Hematopoietic multipotent progenitor cell treated with erythropoietin and hydrocortisone succinate and interleukin-3 and kit ligand, for 6 days (in vitro differentiated cells): ENCODE measurements around the gene ARMH3.

ENCODE experiments used
- DNase-seq: peaks from one replicate; pipeline ENCODE4 v3.0.0-alpha.2; 2015

Gene ARMH3, protein sequence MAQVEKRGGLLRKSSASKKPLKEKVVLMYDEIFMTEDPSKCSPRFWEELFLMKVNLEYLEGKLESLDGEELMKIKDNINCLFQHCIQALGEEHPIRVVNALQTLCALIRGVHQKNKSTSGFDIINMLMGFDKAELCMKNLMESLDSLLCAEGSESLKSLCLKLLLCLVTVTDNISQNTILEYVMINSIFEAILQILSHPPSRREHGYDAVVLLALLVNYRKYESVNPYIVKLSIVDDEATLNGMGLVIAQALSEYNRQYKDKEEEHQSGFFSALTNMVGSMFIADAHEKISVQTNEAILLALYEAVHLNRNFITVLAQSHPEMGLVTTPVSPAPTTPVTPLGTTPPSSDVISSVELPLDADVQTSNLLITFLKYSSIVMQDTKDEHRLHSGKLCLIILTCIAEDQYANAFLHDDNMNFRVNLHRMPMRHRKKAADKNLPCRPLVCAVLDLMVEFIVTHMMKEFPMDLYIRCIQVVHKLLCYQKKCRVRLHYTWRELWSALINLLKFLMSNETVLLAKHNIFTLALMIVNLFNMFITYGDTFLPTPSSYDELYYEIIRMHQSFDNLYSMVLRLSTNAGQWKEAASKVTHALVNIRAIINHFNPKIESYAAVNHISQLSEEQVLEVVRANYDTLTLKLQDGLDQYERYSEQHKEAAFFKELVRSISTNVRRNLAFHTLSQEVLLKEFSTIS

DNA sequence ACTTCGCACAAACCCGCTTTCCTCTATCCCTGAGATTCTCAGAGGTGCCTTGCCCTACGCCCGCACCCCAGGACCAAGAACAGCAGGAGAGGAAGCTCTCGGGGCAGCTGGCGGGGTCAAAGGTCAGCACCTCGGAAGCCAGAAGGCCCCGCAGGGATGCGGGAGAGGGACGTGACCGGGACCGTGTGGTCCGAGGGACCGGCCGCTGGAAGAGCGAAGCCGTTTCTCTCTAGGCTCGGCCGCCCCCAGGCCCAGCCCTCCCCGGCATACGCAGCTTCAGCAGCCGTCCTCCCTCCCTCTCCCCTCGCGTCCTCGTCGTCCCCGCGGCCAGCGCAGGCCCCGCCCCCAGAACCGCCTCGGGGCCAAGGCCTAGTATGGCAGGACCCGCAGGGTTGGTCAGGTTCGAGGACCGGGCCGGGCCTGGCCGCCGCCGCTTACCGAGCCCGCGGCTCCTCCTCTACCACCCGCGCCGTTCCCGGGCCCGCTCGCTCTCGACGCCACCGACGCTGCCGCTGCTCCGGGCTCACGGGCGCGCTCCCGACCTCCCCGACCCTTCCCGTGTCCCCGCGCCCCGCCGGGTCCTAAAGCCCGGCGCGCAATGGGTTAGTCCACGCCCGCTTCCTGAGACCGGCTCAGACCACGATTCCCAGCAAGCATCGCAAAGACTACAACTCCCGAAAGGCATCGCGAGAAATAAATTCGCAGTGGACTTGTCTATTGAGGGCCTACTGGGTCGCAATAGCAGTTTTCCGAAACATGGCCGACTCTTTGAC is at the start of gene ARMH3:
TSS of gene ARMH3 (minus strand) at position 527 of the 773 bp plus-strand sequence. CDS start 16,059 bp downstream, outside the sequence.
- DNase-seq: peak; percentile 99

DNA sequence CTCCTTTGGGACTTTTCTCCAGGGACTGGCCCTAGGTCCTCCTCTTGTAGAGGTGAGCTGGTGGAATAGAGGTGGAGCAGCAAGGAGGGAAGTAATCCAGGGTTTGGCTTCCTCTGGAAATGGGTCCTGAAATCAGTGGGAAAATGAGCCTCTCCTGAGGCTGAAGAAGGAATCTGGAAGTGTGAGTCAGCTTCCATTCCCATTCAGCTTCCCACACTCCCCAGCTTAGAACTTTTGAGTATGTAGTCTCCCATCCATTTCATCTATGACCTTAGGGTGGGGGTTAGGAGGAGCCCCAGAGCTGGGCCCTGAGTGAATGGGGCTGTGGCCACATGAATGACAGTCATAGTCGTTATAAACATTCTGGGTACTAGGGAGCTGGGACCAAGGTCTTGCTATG is 46.4 kb upstream of the ARMH3 start:
- no peak for DNase-seq

DNA sequence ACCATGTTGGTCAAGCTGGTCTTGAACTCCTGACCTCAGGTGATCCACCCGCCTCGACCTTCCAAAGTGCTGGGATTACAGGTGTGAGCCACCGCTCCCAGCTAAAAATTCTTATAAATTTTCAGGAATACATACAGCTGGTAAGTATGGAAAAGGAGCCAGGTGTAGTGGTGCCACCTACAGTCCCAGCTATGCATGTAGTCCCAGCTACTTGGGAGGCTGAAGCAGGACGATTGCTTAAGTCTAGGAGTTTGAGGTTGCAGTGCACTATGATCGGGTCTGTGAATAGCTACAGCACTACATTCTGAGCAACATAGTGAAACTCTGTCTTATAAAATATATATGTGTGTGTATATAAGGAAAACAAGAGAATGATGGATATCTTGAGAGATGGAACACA is 45.2 kb upstream of the ARMH3 start:
- no peak for DNase-seq

DNA sequence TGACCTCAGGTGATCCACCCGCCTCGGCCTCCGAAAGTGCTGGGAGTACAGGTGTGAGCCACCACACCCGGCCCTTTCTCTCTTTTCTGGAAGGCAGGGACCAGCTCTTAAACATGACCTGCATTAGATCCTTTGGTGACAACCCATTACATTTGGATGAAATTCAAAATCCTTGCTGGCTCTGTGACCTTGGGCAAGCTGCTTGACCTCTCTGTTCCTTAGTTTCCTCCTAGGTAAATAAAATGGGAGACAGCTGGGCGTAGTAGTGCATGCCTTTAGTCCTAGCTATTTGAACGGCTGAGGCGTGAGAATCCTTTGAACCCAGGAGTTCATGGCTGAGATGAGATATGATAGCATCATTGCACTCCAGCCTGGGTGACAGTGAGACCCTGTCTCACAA is 40.5 kb upstream of the ARMH3 start:
- no peak for DNase-seq

DNA sequence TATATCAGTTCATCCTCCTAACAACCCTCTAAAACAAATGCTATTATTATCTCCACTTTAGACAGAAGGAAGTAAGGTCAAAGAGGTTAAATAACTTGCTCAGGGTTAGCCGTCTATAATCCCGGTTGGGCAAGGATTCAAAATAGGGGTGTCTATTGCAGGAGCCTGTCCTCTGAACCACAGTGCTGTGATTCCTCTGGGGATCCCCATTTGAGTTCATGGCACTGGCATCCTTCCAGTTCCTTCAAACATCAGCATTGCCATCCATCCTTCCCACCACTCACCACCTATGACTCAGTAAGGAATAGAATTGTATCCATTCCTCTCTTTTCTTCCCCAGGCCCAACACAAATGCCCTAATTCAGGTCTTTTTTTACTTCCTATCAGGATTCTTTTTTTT is 34.8 kb upstream of the ARMH3 start:
- DNase-seq: no peak

DNA sequence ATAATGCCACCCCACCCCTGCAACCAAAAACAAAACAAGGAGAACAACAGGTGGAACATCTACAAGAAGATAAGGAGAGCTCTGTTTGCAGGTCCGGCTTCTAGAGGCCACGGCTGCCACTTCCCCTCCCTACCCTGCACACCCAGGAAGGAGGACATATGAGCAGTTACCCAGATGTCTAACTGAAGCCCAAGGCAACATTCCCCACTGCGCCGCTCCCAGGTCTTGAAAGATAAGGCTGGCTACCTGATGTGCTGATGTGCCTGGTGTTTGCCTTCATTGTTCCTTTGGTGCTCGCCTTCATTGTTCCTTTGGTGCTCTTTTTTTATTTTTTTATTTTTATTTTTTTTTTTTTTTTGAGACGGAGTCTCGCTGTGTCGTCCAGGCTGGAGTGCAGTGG is 30.2 kb upstream of the ARMH3 start:
- no peak for DNase-seq

DNA sequence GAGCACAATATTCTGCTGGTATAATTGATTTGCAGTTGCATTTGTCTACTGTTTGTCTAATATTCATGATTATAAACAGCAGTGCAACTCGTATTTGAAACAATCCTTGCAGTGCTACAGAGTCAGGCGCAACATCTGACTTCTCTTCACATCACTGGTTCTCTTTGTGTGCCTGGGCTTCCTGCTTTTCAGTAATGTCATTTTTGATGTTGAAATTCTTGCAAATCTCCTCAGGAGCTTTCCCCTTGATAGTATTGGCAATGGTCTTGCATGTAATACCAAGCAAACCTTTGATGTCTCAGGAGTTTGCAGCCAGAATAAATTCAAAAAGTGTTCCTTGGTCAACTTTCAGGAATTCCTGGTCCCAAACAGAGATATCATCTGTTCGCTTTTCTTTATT is 29.4 kb upstream of the ARMH3 start:
- no peak for DNase-seq

DNA sequence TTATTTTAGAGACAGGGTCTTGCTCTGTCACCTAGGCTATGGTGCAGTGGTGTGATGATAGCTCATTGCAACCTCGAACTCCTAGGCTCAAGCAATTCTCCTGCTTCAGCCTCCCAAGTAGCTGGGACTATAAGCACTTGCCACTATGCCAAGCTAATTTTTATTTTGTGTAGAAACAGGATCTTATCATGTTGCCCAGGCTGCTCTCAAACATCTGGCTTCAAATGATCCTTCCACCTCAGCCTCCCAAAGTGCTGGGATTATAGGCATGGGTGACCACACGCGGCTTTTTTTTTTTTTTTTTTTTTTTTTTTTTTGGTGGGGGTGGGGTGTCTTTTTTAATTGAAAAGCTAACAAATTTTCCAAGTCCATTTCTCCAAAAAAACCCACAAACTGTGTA is 27.6 kb upstream of the ARMH3 start:
- DNase-seq: peak; percentile 83

DNA sequence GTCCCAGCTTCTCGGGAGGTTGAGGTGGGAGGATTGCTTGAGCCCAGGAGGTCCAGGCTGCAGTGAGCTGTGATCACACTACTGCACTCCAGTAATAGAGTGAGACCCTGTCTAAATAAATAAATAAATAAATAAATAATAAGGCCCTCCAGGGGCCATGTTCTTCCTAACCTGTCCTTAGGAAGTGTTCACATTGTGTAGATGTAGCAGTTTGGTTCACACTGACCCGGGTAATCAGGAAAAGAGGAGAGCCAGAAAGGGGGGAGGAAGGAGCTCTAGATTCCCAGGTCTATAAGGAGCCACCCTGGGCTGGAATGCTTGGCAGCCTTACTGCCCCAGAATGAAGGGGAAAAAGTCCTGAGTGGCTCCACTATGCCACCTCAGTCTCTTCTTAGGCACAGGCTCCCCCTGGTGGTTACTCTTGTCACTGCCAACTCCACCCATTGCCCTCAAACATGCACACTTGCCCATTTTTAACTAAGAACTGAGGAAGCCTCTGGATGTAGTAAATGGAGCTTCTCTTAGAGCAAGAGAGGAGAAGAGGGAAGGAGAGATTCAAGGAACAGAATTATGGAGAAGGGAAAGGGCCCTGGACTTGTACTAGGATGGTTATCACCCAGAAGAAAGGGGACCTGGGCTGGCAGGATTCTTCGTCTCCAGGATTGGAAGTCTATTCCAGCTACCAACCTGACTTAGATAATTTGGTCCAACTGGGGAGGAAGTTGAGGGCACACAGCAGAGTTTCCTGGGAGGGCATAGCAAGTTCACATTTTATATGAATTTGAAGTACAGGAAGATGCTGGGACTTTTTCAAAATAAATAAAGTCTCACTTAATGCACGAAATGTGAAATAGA is 16.9 kb upstream of the ARMH3 start:
- DNase-seq: peak; percentile 94

DNA sequence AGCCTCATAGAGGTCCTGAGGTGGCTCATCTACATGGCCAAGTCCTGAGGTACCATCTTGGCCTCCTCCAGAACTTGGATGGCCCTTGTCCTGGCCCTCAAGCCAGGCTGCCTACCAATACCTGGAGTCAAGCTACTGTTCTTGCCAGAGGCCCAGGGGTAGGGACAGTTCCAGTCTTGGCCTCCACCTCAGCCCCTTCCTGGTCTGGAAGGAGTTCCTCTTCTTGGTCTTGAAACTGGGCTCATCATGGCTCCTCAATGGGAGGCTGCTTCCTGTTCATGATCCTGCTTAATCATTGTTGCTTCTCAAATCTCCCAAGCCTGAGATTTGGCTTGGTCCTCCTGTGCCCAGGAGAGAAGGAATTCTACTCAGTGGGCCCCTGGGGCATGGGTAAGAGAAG is 13.1 kb upstream of the ARMH3 start:
- DNase-seq: no peak

DNA sequence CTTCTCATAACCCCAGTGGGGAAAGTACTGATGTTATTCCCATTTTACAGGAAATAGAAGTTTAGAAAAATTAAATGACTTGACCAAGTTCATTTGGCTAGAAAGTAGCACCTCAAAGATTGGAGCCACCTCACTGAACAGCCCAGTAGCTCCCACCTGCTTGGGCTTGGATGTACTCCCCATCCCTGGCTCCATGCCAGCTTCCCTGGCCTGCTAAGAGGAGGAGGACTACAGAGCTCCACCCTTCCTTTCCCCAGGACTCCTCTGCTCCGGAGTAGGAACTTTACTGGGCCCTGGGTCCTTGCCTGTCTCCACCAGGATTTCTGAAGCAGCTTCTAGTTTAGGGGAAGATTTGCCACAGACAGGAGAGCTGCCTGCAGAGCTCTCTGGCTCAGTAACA is 12.2 kb upstream of the ARMH3 start:
- DNase-seq: peak; percentile 51

DNA sequence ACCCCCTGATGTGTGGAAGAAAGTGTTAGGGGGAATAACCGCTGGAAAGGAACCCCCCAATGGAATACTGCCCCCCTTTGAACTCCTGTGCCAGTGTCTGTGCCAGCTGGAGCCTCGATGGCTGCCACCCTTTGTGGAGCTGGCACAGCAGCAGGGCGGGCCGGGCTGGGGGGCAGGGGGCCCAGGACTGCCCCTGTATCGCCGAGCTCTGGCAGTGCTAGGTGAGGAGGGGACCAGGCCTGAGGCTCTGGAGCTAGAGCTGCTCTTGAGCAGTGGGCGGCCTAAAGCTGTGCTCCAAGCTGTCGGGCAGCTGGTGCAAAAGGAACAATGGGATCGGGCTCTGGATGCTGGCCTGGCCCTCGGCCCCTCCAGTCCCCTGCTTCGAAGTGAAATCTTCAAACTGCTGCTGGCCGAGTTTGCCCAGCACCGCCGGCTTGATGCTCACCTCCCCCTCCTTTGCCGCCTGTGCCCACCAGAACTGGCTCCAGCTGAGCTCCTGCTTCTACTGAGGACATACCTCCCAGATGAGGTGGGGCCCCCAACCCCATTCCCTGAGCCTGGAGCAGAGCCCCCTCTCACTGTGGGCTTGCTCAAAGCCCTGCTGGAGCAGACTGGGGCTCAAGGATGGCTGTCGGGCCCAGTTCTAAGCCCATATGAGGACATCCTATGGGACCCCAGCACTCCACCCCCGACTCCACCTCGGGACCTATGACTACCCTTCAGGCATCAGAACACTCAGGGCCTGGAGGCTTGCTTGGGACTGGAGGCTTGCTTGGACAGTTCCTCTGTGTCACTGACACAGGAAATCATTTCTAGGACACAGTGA is 11.3 kb upstream of the ARMH3 start:
- DNase-seq: no peak

DNA sequence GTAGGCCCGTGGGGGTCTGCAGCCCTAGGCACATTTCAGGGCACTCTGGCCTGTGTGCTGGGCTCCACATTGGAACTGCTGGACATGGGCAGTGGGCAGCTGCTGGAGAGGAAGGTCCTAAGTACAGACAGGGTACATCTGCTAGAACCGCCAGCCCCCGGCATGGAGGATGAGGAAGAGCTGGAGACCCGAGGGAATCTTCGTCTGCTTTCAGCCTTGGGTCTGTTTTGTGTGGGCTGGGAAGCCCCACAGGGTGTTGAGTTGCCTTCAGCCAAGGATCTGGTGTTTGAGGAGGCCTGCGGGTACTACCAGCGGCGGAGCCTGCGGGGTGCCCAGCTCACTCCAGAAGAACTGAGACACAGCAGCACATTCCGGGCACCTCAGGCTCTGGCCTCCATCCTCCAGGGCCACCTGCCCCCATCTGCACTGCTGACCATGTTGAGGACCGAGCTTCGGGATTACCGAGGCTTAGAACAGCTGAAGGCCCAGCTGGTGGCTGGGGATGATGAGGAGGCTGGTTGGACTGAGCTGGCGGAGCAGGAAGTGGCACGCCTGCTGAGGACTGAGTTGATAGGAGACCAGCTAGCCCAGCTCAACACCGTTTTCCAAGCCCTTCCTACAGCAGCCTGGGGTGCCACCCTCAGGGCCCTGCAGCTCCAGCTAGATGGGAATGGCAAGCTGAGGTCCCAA is 10.6 kb upstream of the ARMH3 start:
- peak; percentile 52 for DNase-seq

DNA sequence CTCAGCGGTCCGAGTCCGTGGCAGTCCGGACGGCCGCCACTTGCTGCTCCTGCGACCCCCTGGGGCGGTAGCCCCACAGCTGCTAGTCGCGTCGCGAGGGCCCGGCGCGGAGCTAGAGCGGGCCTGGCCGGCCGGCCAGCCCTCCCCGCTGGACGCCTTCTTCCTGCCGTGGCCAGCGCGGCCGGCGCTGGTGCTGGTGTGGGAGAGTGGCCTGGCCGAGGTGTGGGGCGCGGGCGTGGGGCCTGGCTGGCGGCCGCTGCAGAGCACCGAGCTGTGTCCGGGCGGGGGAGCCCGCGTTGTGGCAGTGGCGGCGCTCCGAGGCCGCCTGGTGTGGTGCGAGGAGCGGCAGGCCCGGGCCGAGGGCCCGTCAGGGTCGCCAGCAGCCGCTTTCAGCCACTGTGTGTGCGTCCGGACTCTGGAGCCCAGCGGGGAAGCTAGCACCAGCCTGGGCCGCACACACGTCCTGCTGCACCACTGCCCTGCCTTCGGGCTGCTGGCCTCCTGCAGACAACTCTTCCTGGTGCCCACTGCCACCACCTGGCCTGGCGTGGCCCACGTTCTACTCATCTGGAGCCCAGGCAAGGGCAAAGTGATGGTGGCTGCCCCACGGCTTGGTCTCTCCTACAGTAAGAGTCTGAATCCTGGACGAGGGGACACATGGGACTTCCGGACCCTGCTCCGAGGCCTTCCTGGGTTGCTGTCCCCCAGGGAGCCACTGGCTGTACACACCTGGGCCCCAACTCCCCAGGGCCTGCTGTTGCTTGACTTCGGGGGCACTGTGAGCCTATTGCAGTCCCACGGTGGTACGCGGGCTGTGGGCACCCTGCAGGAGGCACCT is 9.8 kb upstream of the ARMH3 start:
- peak; percentile 33 for DNase-seq

DNA sequence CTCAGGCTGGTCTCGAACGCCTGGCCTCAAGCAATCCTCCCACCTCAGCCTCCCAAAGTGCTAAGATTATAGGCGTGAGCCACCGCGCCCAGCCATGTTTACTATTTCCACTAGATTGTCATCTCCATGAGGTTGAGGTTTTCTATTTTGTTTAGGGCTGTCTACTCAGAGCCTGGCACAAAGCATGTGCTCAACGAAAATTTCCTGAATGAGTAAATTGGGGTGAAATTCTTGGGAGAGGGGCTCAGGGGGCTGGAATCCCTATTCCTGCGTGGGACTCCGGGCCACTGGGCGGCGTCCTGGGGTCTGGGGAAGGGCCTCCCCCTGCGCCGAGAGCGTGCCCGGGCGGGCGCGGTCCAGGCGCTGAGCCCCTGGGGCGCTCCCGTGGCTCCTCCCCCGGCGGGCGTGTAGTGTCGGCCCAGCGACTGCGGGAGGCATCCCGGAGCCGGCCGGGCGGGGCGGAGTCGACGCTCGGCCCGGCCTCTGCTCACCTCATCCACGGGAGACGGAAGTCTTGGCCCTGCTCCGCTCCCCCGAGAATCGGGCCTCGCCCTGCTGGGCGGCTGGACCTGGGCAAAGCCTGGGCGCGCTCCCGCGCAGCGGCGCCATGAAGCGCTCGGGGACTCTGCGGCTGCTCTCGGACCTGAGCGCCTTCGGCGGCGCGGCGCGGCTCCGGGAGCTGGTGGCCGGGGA is 9.0 kb upstream of the ARMH3 start, which contains the start of gene HPS6:
TSS of gene HPS6 (plus strand) at position 482 of the 693 bp plus-strand sequence. CDS start at position 608, 126 bp downstream.
- DNase-seq: peak; percentile 96

DNA sequence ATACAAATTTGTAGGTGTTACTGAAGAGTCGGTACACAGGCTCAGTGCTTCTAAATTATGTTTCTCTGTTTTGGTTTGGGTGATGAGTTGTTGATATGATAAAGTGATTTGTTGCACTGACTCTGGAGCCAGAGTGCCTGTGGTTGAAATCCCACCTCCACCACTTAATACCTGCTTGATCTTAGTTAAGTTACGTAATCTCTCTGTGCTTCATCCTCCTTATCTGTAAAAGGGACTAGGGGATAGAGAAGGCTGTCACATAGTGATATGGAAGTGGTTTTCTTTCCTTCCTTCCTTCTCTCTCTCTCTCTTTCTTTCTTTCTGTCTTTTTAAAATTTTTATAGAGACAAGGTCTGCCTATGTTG is 8.5 kb upstream of the ARMH3 start:
- DNase-seq: no peak

DNA sequence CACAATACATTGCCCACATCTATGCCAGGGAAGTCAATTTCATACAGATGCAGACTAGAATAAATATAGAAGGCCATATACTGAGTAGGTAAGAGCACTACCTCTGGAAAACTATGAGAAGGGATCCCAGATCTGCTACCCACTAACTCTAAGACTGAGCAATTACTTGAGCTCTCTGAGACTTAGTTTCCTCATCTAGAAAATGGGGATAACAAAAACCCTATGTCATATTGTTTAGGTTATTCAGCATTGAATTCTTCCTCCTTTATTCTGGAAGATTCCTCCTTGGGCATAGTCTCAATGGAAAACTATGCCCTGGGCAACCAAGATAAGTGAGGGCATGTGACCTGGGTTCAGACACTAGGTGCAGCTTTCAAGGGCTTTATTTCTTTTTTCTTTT is 4.0 kb upstream of the ARMH3 start:
- DNase-seq: no peak

DNA sequence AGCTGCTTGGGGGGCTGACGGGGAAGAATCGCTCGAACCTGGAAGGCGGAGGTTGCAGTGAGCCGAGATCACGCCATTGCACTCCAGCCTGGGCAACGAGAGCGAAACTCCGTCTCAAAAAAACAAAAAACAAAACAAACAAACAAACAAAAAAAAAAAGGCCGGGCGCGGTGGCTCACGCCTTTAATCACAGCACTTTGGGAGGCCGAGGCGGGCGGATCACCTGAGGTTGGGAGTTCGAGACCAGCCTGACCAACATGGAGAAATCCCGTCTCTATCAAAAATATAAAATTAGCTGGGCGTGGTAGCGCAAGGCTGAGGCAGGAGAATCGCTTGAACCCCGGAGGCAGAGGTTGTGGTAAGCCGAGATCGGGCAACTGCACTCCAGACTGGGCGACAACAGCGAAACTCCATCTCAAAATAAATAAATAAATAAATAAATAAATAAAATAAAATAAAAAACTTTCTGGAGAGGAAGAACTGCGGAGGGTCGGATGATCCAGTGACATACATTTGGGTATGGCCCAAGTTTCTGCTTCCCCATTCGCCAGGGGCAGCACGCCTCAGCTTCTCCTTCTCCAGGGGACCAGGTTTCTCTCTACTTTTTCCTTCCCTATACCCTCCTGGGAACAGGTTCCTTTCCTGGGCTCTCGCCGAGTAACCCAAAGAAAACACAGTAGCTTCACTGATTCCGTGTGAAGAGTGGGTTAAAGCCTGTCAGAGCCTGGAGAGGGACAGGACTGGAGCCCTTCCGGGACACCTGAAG is 909 bp downstream of the ARMH3 start:
- DNase-seq: peak; percentile 46

DNA sequence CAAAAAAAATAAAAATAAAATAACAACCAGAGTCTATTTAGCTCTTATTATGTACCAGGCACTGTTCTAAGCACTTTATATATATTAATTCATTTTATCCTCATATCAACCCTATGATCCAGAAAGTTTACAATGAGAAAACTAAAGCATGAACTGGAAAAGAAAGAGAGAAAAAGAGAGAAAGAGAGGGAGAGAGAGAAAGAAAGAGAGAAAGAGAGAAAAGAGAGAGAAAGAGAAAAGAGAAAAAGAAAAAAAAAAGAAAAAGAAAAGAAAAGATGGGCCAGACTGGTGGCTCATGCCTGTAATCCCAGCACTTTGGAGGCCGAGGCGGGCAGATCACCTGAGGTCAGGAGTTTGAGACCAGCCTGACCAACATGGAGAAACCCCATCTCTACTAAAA is 9.9 kb downstream of the ARMH3 start:
- no peak for DNase-seq
